Prostate gland (tissue), 2 donors: ENCODE data around the gene DNAH10.

Source experiments
- CTCF ChIP-seq, 4 experiments: fragments of 200-600 bp in 2 of 4; fragments of 450-650 bp in 2 of 4; sonication (generic) in 2 of 4; IDR thresholded peaks; 1 replicate in 3 of 4; 2 replicates in 1 of 4; pipeline ENCODE4 v1.5.1; 2016 to 2019; ENCODE audit warnings: antibody characterized with exemption in 4 of 4, mild to moderate bottlenecking in 2 of 4, moderate library complexity in 2 of 4
- POLR2A ChIP-seq: fragments of 450-650 bp; IDR thresholded peaks from one replicate; pipeline ENCODE4 v1.6.1; 2016; ENCODE audit warnings: antibody characterized with exemption, mild to moderate bottlenecking
- POLR2AphosphoS5 ChIP-seq: sonication (generic); formaldehyde crosslinking; IDR thresholded peaks from one replicate; pipeline ENCODE4 v1.6.1; 2017; ENCODE audit warnings: antibody characterized with exemption

GRCh38 chr12:123912415-123913380 lies 150.6 kb downstream of the DNAH10 start:
- TF ChIP-seq POLR2AphosphoS5 = no peak
- no peak for TF ChIP-seq CTCF (IDR thresholded peaks at IDR 0.05)
- no peak for TF ChIP-seq POLR2A
